SK-N-SH treated with all-trans-retinoic acid at 6 μM for 48 hours (cell line): ENCODE data around the gene MET.

Source experiments
- ATAC-seq: fragments of 200-7000 bp; cut with Tn5 transposase; 3 replicates; pipeline ENCODE4 v1.9.1; 2020; ENCODE audit warnings: mild to moderate bottlenecking, moderate library complexity
- ARNTL ChIP-seq: fragments of 450-650 bp; formaldehyde crosslinking; IDR thresholded peaks from 2 replicates; pipeline ENCODE4 v1.5.0; 2020; ENCODE audit warnings: low read depth, mild to moderate bottlenecking, moderate library complexity, borderline replicate concordance
- BACH2 ChIP-seq: fragments of 250-450 bp; sonication (Bioruptor Pico); IDR thresholded peaks from 2 replicates; pipeline ENCODE4 v1.9.0; 2021; ENCODE audit warnings: mild to moderate bottlenecking, borderline replicate concordance
- CREB5 ChIP-seq: fragments of 250-450 bp; sonication (Bioruptor Pico); IDR thresholded peaks from 2 replicates; pipeline ENCODE4 v1.5.1; 2020; ENCODE audit warnings: low read depth, mild to moderate bottlenecking, moderate library complexity
- CSDC2 ChIP-seq: fragments of 250-450 bp; sonication (Bioruptor Pico); IDR thresholded peaks from 2 replicates; pipeline ENCODE4 v1.5.0; 2020; ENCODE audit warnings: mild to moderate bottlenecking, moderate library complexity
- CSRNP3 ChIP-seq: fragments of 250-450 bp; sonication (Bioruptor Pico); IDR thresholded peaks from 2 replicates; pipeline ENCODE4 v1.5.1; 2021; ENCODE audit warnings: mild to moderate bottlenecking, moderate library complexity
- GLIS3 ChIP-seq: fragments of 250-450 bp; sonication (Bioruptor Pico); IDR thresholded peaks from 2 replicates; pipeline ENCODE4 v1.5.0; 2020; ENCODE audit warnings: mild to moderate bottlenecking, moderate library complexity
- ISL1 ChIP-seq: fragments of 250-450 bp; sonication (Bioruptor Pico); IDR thresholded peaks from 2 replicates; pipeline ENCODE4 v2.1.2; 2022; ENCODE audit warnings: mild to moderate bottlenecking, moderate library complexity
- PATZ1 ChIP-seq: fragments of 250-450 bp; sonication (Bioruptor Pico); IDR thresholded peaks from 2 replicates; pipeline ENCODE4 v1.8.0; 2020; ENCODE audit warnings: mild to moderate bottlenecking, moderate library complexity, borderline replicate concordance
- POU6F1 ChIP-seq: fragments of 250-450 bp; sonication (Bioruptor Pico); IDR thresholded peaks from 2 replicates; pipeline ENCODE4 v1.8.0; 2021; ENCODE audit warnings: low read depth, mild to moderate bottlenecking, moderate library complexity, borderline replicate concordance
- RARB ChIP-seq: fragments of 250-450 bp; sonication (Bioruptor Pico); IDR thresholded peaks from 2 replicates; pipeline ENCODE4 v1.8.0; 2021; ENCODE audit warnings: mild to moderate bottlenecking, moderate library complexity
- SNAI2 ChIP-seq: fragments of 250-450 bp; sonication (Bioruptor Pico); IDR thresholded peaks from 2 replicates; pipeline ENCODE4 v1.5.0; 2020; ENCODE audit warnings: mild to moderate bottlenecking, moderate library complexity
- TCF4 ChIP-seq: fragments of 250-450 bp; sonication (Bioruptor Pico); IDR thresholded peaks from 2 replicates; pipeline ENCODE4 v1.8.0; 2021; ENCODE audit warnings: mild to moderate bottlenecking, moderate library complexity, borderline replicate concordance
- TOX ChIP-seq: fragments of 250-450 bp; sonication (Bioruptor Pico); IDR thresholded peaks from 2 replicates; pipeline ENCODE4 v1.8.0; 2021; ENCODE audit warnings: mild to moderate bottlenecking, moderate library complexity, borderline replicate concordance
- TSHZ2 ChIP-seq: fragments of 250-450 bp; sonication (Bioruptor Pico); IDR thresholded peaks from 2 replicates; pipeline ENCODE4 v1.5.0; 2020; ENCODE audit warnings: mild to moderate bottlenecking, moderate library complexity
- ZC3H10 ChIP-seq: fragments of 250-450 bp; sonication (Bioruptor Pico); IDR thresholded peaks from 2 replicates; pipeline ENCODE4 v1.5.1; 2021; ENCODE audit warnings: mild to moderate bottlenecking, moderate library complexity
- ZFP3 ChIP-seq: fragments of 250-450 bp; sonication (Bioruptor Pico); IDR thresholded peaks from 2 replicates; pipeline ENCODE4 v1.5.0; 2020; ENCODE audit warnings: mild to moderate bottlenecking, moderate library complexity
- ZFP30 ChIP-seq: fragments of 450-650 bp; formaldehyde crosslinking; IDR thresholded peaks from 2 replicates; pipeline ENCODE4 v1.5.0; 2022; ENCODE audit warnings: mild to moderate bottlenecking, moderate library complexity
- ZNF70 ChIP-seq: fragments of 450-650 bp; formaldehyde crosslinking; IDR thresholded peaks from 2 replicates; pipeline ENCODE4 v1.5.0; 2020; ENCODE audit warnings: mild to moderate bottlenecking, moderate library complexity
- ZNF8 ChIP-seq: fragments of 450-650 bp; formaldehyde crosslinking; IDR thresholded peaks from 2 replicates; pipeline ENCODE4 v1.5.0; 2020; ENCODE audit warnings: mild to moderate bottlenecking, moderate library complexity

Gene MET

GRCh38 chr7:116776046-116776445, 104.0 kb downstream of the MET start:
- TF ChIP-seq PATZ1 (CRISPR knock-in tag) = no peak
- no peak for TF ChIP-seq ZC3H10 (CRISPR knock-in tag)
- TF ChIP-seq SNAI2 (CRISPR knock-in tag) = no peak
- no peak for TF ChIP-seq ZNF70
- ATAC-seq = no peak

- TF ChIP-seq RARB (CRISPR knock-in tag) (peak; percentile 18; the same call in 1 of the 2 replicates), ZFP3 (CRISPR knock-in tag) (no peak)
- ATAC-seq = peak; percentile 61
Measured at GRCh38 chr7:116776610-116777289, 104.8 kb downstream of the MET start.

- peak; percentile 29 for ATAC-seq
- no peak for TF ChIP-seq TOX (CRISPR knock-in tag)
- TF ChIP-seq ISL1 (CRISPR knock-in tag) = no peak
- no peak for TF ChIP-seq ZC3H10 (CRISPR knock-in tag)
- TF ChIP-seq GLIS3 (CRISPR knock-in tag) = no peak
- no peak for TF ChIP-seq TSHZ2 (CRISPR knock-in tag)
- no peak for TF ChIP-seq POU6F1 (CRISPR knock-in tag)
- no peak for TF ChIP-seq ARNTL (CRISPR knock-in tag)
- no peak for TF ChIP-seq ZNF70
- no peak for TF ChIP-seq BACH2 (CRISPR knock-in tag)
- TF ChIP-seq CSDC2 (CRISPR knock-in tag) = no peak
- TF ChIP-seq TCF4 (CRISPR knock-in tag) = no peak
- TF ChIP-seq ZNF8 (CRISPR knock-in tag) = no peak
- TF ChIP-seq ZFP30 (CRISPR knock-in tag) = no peak
- TF ChIP-seq PATZ1 (CRISPR knock-in tag) = no peak
- no peak for TF ChIP-seq CSRNP3 (CRISPR knock-in tag)
- TF ChIP-seq SNAI2 (CRISPR knock-in tag) = no peak
- no peak for TF ChIP-seq CREB5 (CRISPR knock-in tag)
Measured at GRCh38 chr7:116777651-116778281, 105.8 kb downstream of the MET start.
